Right renal pelvis (tissue), 4 donors: ENCODE data around the gene IFITM1. TPM values are rescaled to one million over a fixed set of nuclear protein-coding genes. Genes with fewer than 3 reads are reported as not detected.
"Not testable (repeated sequence)": the region's sequence is repeated elsewhere in the genome, so short reads cannot be mapped to it uniquely, and the experiment has no call there.

Experiments
- DNase-seq, 4 donors: peaks; one replicate each; pipeline ENCODE4 v3.0.0-alpha.2; 2013; ENCODE audit warnings: low read depth in 4 of 4, low spot score in 3 of 4, missing footprints in 1 of 4
- polyA plus RNA-seq, 4 donors: library from polyadenylated mRNA; unstranded; fragments of 120-200 nt; gene quantifications; one replicate each; pipeline ENCODE4 v1.2.1, GENCODE V29; 2013; ENCODE audit not compliant: insufficient read length in 4 of 4

The IFITM1 gene
- polyA plus RNA-seq, 4 donors: 34.1 to 44.9 (median 39.9) TPM

DNA sequence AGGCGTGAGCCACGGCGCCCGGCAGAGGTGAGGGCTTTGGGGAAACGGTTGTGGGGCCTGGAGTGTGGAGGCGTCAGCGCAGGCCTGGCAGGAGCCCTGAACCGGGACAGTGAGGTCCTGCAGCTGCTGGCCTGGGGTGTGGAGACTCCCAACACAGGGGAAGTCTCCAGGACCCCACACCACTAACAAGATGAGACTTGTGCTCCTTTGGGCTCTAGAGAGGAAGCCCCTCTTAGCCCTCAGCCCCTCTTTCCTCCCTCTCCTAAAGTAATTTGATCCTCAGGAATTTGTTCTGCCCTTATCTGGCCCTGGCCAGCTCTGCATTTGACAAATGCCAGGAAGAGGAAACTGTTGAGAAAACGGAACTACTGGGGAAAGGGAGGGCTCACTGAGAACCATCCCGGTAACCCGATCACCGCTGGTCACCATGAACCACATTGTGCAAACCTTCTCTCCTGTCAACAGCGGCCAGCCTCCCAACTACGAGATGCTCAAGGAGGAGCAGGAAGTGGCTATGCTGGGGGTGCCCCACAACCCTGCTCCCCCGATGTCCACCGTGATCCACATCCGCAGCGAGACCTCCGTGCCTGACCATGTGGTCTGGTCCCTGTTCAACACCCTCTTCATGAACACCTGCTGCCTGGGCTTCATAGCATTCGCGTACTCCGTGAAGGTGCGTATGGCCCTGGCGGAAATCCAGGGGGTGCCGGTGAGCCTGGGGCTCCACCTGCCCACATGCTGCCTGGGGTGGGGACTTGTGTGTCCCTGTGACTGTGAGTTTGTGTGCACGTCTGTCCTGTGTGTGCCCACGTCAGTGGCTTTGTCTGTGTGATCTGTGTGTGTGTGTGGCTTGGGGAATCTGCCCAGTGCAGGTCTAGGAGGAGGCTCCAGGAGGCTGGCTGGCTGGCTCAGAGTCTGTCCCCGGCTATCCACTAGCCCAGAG, 5.8 kb upstream of the IFITM1 start, which contains the start of gene IFITM2:
Gene IFITM2 (plus strand): TSS at position 51 of the 943 bp plus-strand sequence. CDS start 377 bp downstream, at position 428.
- DNase-seq: peak in 2 of 4 donors; percentile 70 to 80

DNA sequence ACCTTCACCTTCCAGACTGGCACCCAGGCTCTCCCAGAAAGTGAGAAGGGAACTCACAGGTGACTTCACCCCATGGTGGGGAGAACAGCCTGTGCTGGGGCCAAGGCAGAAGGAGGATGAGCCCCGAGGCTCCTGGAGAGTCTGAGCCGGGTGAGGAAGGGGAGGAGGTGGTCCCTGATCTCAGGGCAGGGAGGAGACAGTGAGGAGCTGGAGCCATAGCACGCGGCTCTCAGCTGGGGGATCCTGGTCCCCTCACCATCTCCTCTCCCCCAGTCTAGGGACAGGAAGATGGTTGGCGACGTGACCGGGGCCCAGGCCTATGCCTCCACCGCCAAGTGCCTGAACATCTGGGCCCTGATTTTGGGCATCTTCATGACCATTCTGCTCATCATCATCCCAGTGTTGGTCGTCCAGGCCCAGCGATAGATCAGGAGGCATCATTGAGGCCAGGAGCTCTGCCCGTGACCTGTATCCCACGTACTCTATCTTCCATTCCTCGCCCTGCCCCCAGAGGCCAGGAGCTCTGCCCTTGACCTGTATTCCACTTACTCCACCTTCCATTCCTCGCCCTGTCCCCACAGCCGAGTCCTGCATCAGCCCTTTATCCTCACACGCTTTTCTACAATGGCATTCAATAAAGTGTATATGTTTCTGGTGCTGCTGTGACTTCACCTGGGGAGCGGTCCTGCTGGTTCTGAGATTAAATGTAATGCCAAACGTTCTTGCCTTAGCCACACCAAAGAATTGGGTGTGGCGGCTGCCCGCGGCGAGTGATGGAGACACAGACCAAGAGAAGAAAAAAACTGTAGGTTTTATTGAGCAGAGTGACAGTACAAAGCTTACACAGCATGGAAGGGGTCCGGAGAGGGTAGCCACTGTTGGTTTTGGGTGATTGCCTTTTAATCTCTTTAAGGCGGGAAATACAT, 4.8 kb upstream of the IFITM1 start:
- DNase-seq: not testable (repeated sequence)

DNA sequence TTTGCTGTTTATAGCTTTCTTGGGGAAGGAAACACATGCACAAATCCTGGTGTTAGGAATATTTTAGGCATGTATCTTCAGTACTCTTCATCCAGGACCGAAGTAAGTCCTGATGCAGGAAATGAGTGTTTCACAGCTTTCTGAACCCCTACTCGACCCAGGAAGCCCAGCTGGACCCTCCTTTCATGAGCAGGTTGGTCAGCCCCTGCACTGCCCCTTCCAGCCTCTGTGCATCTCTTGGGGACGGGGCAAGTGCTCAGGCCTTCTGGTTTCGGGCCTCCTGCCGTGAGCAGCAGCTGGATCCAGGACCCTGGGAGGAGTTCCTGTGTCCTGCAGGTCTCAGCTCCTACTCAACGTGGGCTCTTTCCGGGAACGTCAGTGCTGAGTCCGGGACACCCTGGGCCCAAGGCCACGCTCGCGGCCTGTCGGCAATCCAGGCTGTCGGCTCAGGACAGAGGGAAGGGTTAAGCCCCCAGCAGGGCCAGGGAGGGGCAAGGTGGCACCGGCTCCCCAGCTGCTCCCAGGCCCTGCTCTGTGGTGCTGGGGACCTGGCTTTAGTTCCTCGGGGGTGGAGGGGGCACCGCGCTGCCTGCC, 3.8 kb upstream of the IFITM1 start:
- DNase-seq: not testable (repeated sequence)

DNA sequence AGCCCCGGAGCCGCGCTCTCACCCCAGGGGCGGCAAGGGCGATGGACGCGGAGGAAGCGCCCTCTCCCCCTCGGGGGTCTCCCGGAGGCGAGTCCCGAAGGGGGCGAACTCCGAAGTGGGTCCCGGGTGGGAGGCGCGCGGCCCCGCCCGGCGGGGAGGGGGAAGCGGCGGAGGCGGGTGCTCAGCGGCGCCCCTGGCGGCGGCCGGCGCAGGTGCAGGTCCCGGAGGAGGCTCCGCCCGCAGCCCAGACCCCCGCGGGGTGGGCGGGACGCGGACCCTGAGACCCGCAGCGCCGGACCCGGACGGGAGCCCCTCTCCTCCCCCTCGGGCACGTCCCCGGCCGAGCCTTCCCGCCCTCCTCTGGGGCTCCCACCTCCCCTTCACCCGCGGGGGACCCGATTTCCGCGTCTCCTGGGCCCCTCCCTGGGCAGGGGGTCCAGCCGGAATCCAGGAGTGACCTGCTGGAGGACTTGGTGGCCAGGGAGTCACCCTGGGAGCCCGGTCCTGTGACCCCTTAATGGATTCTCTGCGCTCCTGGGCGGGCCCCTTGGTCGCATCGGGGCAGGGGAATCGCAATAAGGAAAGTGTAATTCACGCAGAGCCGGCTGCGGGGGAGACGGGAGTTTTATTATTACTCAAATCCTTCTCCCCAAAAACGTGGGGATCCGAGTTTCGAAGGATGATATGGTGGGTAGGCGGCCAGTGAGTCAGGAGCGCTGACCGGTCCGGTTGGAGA, 2.7 kb upstream of the IFITM1 start:
- not testable (repeated sequence) for DNase-seq

DNA sequence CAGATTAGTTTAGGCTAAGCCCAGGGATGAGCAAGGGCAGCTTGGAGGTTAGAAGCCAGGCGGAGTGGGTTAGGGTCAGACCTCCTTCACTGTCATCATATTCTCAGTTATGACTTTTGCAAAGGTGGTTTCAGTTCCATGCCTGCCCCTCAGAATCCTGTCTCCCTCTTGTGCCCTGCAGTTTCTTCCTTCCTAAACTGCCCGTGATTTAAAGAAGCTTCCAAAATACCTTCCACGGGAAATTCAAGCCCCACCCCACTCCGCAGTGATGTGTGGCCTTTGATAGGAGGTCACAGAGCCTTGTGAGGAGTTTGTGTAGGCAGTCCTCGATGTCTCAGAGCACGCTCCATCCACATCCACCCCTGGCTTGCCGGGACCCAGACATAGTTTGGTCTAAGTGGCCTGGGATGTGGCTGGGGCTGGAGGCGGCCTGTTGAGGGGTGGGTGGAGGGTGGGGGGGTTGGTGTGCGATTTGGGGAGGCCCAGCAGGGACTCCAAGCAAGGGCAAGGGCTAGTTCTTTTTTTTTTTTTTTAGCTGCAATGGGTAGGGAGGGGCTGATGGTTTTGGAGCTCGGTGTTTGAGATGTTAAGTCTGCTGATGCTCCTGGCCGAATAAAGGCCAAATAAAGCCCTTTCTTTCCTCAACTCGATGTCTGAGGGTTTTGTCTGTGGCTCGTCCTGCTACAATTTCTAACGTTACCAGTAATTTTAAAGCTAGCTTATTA, 1.6 kb upstream of the IFITM1 start:
- DNase-seq: no peak

DNA sequence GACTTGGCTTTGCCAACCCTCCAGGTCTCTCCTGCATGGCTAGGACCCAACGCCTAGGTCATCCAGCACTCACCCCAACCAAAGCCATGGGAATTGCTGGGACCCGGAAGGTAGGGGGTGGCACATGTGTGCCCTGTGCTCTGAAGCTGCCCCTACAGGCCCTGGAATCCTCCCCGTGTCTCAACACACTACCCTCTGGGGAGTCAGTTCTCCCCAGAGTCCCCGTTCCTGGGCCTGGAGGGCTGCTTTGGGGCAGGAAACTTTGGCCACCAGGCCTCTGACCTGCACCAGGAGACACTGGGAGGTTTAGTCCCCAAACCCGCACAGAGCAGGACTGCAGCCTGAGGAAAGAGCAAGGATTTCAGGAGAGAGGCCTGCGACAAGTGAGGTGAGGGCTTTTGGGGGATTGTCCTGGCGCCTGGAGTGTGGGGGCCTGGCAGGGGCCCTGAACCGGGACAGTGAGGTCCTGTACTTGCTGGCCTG, 495 bp upstream of the IFITM1 start:
- DNase-seq: no peak

DNA sequence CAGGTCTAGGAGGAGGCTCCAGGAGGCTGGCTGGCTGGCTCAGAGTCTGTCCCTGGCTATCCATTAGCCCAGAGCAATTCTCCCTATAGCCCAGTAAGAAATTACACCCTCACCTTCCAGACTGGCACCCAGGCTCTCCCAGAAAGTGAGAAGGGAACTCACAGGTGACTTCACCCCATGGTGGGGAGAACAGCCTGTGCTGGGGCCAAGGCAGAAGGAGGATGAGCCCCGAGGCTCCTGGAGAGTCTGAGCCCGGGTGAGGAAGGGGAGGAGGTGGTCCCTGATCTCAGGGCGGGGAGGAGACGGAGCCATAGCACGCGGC, 675 bp downstream of the IFITM1 start:
- DNase-seq: not testable (repeated sequence)

DNA sequence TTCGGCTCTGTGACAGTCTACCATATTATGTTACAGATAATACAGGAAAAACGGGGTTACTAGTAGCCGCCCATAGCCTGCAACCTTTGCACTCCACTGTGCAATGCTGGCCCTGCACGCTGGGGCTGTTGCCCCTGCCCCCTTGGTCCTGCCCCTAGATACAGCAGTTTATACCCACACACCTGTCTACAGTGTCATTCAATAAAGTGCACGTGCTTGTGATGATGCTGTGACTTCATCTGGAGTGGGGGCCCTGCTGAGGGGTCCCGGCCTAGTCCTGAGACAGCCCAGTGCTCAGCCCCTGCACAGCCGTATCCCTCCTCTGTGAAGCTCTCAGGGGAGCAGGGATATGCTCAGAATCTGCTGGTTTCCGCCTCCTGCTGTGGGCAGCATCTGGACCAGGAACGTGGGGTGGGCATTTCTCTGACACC, 1.2 kb downstream of the IFITM1 start:
- no peak for DNase-seq

DNA sequence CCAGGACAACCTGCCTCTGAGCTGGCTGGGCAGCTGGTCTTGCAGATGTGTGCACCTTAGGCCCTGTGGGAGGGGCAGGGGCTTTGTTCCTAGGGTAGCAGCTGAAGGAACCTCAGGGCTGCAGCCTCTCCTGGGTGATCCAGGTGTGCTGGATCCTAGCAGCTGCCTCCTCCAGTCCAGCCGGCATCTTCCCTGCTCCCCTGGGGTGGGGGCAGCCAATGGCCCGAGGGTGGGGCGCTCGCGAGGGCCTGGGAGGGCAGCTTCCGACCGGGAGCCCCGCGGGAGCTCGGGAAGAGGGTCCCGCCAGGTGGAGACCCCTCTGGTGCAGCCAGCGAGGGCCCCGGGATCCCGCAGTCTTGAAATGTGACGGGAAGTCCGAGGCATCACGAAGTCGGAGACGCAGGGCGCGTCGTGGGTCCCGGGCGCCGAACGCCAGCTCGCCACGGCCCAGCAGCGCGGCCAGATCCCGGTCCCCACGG, 1.7 kb downstream of the IFITM1 start:
- DNase-seq: no peak

DNA sequence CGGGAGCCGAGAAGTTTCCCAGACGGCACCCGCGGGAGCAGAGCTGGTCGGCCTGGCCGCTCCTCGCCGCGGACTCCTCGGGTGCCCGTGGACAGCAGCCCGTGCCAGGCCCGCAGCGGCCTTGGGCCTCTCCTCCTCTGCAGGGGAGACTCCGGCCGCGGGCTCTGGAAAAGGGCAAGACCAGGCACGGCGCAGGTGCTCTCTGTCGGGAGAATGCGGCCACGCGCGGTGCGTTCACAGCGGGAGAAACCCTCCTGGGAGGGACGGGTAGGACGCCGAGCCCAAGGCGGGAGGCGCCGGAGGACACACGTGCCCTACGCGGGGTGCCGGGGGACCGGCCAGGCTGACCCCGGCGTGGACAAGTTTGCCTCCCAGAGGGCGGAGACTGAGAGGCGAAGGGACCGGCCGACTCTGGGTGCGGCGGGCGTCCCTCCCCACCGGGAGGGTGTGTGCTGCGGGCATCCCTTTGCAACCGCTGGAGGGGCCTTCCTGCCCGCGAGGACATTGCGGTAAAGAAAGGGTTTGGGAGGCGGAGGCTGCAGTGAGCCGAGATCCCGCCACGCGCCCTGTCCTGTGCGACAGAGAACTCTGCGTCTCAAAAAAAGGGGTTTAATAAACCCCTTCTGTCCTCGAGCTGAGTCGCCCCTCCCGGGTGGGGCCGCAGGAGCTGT, 2.3 kb downstream of the IFITM1 start:
- no peak for DNase-seq

DNA sequence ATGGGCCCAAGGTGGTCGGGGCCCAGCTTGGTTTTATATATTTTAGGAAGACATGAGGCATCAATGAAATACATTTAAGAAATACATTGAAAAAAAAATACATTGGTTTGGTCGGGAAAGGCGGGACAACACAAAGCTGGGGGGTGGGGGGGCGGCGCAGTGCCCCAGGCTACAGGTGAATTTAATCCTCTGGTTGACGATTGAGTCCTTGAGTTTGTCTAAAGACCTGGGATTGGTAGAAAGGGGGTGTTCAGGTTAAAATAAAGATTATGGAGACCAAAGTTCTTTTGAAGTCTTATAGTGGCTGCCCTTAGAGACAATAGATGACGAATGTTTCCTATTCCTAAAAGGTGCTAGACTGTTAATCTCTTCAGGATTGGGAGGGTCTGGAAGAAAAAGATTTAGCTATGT, 3.1 kb downstream of the IFITM1 start:
- DNase-seq: no peak

DNA sequence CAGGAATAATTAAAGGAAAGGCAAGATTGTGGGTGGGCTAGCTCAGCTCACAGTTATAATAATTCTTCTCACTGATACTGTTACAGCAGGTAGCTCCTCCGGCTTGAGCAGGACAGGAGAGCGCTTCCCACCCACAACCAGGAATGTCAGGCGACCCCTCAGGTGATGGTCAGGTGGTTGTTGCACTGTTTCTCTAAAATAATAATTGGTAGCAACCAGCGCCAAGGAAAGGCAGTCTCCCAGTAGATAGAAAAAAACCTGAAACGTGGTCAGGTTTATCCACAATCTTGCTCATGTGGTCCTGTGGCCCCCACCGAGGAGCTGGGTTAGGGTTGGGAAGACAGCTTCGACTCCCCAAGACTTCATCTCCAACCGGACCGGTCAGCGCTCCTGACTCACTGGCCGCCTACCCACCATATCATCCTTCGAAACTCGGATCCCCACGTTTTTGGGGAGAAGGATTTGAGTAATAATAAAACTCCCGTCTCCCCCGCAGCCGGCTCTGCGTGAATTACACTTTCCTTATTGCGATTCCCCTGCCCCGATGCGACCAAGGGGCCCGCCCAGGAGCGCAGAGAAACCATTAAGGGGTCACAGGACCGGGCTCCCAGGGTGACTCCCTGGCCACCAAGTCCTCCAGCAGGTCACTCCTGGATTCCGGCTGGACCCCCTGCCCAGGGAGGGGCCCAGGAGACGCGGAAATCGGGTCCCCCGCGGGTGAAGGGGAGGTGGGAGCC, 4.0 kb downstream of the IFITM1 start:
- DNase-seq: not testable (repeated sequence)

DNA sequence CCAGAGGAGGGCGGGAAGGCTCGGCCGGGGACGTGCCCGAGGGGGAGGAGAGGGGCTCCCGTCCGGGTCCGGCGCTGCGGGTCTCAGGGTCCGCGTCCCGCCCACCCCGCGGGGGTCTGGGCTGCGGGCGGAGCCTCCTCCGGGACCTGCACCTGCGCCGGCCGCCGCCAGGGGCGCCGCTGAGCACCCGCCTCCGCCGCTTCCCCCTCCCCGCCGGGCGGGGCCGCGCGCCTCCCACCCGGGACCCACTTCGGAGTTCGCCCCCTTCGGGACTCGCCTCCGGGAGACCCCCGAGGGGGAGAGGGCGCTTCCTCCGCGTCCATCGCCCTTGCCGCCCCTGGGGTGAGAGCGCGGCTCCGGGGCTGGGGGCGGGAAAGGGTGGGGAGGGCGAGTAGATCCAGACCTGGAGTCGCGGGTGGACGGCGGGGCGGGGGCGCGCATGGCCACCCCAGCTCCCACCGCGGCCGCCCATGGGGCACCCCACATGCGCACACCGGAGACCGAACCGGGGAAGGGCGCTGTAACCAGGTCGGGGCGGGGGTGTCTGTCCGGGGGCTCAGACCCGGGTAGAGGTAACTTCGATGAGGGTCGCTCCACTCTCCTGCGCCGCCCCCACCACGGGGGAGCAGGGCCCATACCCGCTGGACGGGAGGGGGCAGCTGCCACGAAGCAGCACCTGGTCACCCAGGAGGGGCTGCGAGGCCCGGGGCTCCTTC, 4.7 kb downstream of the IFITM1 start:
- not testable (repeated sequence) for DNase-seq

DNA sequence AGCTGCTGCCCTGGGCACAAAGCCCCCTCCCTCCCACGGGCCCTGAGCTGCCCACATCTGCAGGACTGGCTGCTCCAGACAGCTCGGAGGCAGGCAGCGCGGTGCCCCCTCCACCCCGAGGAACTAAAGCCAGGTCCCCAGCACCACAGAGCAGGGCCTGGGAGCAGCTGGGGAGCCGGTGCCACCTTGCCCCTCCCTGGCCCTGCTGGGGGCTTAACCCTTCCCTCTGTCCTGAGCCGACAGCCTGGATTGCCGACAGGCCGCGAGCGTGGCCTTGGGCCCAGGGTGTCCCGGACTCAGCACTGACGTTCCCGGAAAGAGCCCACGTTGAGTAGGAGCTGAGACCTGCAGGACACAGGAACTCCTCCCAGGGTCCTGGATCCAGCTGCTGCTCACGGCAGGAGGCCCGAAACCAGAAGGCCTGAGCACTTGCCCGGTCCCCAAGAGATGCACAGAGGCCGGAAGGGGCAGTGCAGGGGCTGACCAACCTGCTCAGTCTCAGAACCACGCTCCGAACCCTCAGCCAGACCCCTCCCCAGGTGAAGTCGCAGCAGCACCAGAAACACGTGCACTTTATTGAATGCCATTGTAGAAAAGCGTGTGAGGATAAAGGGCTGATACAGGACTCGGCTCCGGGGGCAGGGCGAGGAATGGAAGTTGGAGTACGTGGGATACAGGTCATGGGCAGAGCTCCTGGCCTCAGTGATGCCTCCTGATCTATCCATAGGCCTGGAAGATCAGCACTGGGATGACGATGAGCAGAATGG, 5.5 kb downstream of the IFITM1 start:
- not testable (repeated sequence) for DNase-seq

DNA sequence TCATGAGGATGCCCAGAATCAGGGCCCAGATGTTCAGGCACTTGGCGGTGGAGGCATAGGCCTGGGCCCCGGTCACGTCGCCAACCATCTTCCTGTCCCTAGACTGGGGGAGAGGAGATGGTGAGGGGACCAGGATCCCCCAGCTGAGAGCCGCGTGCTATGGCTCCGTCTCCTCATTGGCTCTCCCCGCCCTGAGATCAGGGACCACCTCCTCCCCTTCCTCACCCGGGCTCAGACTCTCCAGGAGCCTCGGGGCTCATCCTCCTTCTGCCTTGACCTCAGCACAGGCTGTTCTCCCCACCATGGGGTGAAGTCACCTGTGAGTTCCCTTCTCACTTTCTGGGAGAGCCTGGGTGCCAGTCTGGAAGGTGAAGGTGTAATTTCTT, 6.0 kb downstream of the IFITM1 start:
- DNase-seq: not testable (repeated sequence)

DNA sequence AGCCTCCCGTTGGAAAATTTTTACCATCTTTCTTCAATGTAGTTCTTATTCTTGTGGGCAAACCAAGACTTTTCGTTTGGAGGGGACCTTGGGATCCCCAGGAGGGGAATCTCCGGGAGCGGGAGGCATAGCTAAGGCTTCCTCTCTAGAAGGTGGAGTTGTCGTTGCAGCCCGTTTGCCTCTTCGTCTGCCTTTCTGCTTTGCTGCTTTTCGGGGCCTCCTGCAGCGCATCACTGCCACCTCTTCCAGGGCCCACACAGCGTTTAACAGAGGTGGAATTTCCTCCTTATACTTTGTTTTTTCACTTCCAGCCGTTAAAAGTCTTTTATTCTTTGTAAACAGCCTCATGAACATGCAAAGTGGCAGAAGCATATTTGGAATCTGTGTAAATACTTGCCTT, 10.3 kb downstream of the IFITM1 start:
- DNase-seq: no peak
